Ovary (tissue), 3 donors: ENCODE results near the gene MRFAP1L1.

Source experiments
- CTCF ChIP-seq, 3 donors: fragments of 450-650 bp in 2 of 3; fragments of 200-600 bp in 1 of 3; IDR thresholded peaks; one replicate each; pipeline versions ENCODE4 v1.5.1 to v1.8.0; 2016 to 2022; ENCODE audit warnings: antibody characterized with exemption in 3 of 3, mild to moderate bottlenecking in 1 of 3
- EP300 ChIP-seq: sonication (generic); formaldehyde crosslinking; IDR thresholded peaks from one replicate; pipeline ENCODE4 v1.6.1; 2017; ENCODE audit warnings: antibody characterized with exemption
- POLR2A ChIP-seq: fragments of 450-650 bp; IDR thresholded peaks from one replicate; pipeline ENCODE4 v1.6.1; 2017; ENCODE audit warnings: antibody characterized with exemption, mild to moderate bottlenecking, moderate library complexity
- donor health status: DM: no; HTN: no; CAD: no.

- TF ChIP-seq CTCF (IDR thresholded peaks at IDR 0.05) (no peak), POLR2A (no peak), EP300 (no peak)
Observed at GRCh38 chr4:6750286-6751221, 40.9 kb upstream of the MRFAP1L1 start.
